ENCODE measurements around the gene SH2D2A.

Gene SH2D2A

DNA sequence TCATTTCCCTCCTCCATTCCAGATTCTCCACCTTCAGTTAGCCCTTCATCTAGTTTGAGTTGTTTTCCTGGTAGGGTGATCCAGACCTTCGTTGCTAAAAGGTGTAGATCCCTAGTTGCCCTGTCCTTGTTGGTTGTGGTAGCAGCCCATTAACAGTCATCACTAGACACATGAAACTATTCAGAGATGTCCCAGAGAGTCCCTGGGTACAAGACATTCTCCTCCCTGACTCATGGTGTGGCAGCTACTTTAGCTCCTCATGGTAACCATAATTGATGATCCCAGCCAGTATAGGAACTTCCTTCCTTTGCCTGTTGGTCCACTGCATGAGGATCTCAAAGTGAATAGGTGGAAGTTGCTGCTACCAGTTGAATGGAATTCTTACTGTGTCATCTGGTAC, 6.0 kb upstream of the SH2D2A start:
- no peak for DNase-seq

DNA sequence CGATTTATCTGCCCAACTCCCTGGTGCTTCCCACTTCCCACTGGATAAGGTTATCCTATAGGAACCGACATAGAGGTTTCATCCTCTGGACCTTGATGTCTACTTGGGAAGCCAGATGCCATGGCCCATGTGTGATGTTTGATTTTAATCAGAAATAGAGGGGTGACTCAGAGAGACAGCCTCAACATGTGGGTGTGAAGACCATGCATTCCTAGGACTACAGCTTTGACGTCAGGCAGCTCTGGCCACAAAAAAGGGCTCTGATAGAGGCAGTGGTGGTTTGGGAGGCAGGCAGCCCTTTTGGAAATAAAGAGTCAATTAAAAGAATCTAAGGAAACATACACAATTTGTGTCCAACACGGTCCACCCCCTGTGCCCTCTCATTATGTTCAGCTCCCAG, 5.2 kb upstream of the SH2D2A start:
- peak; percentile 45 for DNase-seq

DNA sequence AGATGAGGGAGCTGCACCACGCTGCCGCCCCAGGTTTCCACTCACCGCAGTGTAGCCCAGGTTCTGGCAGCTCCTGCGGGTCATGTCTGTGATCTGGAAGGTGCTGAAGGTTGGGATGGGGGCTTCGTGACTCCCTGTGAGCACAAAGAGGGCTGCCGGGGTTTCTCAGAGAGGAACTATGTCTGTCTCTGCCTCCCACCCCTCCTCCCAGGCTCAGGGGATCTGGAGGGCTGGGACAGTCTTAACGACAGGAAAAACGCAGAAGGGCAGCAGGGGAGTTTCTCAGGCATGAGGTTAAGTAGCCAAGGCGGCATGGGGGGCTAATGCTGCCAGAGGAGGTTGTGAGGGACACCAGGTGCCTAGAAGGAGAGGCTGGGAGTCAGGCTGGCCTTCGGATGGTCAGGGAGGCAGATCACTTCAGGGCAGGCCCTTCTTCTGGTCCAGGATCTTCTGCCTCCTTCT, 656 bp downstream of the SH2D2A start:
- DNase-seq: no peak

DNA sequence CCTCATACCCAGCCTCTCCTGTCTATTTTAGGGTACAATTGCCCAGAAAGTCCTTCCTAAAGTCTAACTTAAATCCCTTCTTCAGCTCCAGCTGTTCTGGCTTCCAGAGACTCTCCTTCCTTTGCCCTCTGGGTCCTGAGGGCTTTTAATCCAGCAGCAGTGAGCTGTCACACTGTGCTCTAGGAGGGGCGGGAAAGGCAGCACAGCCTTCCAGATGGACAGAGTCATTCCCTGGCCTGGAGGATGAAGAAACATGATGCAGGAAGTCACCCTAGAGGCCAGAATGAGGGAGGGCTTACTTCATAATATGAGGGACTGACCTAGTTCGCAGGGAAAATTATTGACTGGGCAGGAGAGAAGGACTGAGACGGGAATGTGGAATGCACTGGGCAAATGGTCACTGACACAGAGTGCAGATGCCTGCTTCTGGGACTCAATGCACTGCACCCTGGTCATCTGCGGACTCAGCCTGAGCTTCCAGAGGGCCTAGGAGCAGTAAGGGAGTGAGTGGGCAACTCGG, 1.3 kb downstream of the SH2D2A start:
- DNase-seq: peak; percentile 89

DNA sequence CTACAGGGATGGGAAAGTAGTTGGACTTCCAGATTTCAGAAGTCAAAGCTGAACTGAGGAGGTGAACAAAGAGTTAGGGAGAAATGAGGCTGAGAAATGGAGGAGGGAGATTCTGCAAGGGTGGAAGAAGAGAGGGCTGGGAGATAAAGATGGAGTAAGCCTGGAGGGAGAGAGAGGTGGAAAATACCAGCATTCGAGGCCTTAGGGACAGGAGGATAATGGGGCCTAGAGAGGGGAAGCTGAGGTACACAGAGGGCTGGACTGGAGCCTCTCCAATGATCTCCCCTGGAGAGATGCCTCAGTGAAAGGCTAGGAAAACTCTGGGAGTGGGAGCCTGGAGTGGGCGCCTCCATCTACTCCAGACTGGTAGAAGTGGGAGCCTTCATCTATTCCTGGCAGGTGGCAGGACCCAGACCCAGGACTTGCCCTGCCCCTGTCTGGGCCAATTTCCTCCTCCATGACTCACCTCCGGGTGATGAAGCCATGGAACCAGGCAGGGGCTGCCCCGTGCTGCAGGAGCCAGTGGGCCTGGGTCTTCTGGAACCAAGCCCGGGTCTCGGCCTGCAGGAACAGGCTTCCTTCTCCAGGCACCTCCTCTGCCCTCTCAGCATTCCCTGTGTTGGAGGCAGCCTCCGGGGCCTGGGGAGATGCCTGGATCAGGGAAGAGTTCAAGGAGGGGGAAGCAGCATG, 1.9 kb downstream of the SH2D2A start:
- no peak for DNase-seq

DNA sequence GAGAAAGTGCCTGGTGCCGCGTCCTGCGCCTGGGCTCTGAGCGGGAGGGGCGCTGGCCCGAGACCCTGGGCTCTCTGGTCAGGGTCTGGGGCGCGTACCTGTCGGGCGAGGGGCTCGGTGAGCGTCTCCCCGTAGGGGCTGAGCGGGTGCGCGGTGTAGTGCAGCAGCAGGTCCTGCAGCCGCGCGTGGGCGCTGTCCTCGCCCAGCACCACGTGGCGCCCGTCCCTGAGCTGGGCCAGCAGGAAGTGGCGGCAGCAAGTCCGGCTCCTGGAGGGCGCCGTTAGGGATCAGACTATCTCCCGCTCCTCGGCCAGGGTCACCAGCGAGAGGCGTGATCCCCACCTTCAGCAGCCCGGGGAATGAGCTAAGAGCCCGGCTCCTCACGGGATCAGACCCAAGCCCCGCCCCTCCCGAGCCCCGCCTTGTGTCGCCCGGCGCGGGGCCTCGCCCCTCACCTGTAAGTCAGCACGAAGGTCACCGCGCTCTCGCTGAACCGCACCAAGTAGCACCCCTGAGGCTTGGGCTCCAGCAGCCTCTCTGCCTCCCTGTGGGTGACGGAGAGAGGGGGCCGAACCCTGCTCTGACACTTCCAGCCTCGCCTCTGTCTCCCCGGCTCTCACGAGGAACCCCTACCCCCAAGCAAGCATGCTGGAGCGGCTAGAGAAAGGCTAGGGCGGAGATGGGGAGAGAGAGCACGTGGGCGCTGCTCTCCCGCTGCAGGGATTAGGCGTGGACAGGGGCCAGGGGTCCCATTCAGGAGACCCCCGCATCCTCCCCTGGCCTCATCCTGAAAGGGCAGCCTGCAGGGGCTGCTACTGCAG, 2.7 kb downstream of the SH2D2A start:
- peak; percentile 43 for DNase-seq

DNA sequence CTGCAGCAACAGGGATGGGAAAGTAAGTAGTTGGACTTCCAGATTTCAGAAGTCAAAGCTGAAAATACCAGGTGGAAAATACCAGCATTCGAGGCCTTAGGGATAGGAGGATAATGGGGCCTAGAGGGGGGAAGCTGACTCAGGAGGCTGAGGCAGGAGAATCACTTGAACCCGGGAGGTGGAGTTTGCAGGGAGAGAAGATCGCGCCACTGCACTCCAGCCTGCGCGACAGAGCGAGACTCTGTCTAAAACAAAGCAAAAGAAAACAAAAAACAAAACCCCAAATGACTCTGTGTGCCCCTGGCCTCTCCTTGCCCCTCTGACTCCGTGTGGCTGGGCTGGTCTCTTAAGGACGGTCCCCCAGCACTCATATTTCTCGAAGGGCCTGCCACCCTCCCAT, 3.4 kb downstream of the SH2D2A start:
- DNase-seq: no peak

DNA sequence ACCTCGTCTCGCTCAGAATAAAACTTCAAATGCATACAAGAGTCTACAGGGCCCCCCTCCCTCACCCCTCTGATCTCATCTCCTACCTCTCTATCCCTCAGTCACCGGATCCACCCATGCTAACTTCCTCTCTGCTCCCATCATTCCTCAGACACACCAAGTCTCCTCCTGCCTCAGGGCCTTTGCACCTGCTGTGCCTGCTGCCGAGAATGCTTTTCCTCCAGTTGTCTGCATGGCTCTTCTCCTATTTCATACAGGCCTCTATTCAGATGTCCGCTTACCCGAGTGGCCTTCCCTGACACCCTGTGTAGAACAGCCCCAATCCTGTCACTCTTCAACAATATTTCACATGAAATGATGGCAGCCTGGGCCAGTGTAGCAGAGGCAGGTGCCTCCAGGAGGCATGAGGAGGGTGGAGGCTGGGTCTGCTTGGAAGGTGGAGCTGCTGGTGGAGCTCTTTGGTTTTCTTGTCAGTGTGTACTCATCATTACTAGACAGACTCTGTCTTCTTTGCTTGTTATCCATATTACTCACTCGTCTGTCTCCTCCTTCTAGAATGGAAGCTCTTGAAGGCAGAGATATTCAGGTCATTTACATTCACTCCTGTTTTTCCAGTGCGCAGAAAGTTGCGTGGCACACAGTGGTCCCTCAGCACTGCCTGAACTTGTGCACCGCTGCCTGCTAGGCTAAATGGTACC, 4.2 kb downstream of the SH2D2A start:
- no peak for DNase-seq

DNA sequence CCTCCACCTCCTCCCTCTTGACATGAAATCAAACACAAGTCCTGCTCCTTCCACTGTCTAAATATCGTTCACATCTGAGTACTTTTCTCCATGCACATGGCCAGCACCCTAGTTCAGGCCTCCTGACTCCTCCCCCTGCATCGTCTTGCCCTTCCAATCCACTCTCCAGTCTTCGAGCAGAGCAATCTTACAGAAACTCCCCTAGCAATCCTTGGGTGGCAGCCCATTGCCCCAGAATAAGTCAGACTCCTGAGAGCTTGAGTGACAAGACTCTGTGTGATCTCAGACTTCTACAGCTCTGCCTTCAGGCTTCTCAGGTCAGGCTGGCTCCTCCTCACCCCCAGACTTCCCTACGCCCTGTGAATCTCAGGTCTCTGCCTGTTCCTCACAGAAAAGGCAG, 5.5 kb downstream of the SH2D2A start:
- no peak for DNase-seq

DNA sequence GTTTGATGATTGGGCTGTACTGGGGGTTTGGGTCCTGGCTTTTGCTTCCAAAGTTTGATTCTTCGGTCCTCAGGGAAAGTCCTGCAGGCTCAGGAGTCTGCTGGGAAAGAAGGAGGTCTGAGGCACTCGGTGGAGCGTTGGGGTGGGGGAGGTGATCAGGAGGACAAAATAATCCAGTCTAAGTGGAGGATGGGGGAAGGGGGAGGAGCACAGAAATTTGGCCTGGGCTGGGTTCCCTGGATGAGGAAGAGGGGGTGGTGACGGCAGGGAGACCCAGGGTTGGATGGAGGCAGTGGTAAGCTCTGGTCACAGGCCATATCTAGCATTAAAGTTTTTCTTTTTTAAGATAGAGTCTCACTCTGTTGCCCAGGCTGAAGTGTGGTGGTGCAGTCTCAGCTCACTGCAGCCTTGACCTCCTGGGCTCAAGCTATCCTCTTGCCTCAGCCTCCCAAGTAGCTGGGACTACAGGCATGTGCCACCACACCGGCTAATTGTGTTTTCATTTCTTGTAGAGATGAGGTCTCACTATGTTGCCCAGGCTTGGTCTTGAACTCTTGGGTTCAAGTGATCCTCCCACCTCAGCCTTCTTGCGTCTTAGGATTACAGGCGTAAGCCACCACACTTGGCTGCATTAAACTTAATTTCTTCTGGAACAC, 6.8 kb downstream of the SH2D2A start:
- DNase-seq: no peak

DNA sequence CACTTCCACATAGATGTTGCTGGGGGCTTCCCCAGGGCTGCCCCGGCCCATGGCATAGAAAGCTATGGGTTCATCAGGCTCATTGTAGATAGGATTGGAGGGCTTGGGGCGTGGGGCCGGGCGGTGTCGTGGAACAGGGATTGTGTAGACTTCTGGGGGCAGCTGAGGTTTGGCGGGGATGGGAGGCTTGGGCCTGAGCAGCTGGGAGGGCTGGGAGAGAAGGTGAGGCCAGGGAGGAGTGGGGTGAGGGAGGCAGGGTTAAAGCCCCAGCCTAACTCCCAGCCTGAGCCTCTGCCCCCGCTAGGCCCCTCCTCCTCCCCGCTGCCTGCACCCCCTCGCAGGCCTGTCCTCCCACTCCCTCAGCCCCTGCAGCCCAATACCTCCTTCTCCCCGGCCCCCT, 7.4 kb downstream of the SH2D2A start:
- DNase-seq: no peak

DNA sequence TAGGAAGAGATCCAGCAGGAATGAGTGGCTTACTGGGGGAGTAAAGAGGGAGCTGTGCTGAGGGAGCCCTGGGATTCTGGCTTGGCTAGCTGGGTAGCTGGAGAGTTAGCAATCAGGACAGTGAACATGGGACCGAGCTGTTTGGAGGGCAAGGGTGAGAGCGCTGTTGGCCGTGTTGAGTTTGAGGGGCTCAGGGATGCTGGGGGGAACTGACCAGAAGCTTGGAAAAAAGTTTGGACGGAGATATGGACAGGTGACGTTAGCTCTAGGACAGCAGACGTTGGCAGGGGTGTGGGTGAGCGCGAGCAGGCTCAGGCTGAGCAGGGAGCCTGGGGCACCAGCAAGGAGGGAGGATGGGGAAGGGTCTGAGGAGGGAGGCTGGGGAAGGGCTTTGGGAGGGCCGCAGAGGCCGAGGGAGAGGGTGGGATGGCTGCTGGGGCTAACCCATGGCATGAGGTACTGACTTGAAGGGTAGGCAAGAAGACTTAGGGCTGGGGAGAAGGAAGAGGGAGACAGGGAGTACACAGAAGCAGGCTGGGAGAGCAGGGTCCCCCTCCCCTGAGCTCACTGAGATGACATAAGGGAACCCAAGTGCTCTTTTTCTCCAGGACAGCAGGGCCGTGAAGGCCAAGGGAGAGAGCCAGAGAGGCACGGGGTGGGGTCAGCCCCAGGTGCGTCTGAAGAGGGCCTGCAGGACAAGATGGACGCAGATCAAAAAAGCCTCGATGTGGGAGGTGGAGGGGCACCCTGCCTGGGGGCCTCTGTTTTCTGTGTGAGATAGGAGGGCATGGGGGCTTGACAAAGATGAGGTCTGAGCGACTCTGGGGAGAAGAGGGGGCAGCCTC, 8.2 kb downstream of the SH2D2A start:
- DNase-seq: no peak

DNA sequence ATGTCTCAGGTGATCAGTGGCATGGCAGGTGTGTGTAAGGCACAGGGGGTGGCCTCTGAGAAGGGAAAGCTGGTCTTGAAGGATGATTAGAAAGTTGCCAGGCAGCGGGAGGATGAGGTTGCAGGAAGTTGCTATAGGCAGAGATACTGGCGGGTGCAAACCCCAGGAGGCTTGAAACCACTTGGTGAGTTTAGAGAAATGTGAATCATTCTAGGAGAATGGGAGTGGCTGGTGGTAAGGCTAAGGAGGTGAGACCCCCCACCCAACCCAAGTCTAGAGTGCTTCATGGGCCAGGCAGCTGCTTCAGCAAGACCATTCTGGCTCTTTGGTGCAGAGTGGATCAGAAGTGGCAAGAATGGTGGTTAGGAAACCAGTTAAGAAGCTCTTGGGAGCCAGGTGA, 9.0 kb downstream of the SH2D2A start:
- DNase-seq: no peak

DNA sequence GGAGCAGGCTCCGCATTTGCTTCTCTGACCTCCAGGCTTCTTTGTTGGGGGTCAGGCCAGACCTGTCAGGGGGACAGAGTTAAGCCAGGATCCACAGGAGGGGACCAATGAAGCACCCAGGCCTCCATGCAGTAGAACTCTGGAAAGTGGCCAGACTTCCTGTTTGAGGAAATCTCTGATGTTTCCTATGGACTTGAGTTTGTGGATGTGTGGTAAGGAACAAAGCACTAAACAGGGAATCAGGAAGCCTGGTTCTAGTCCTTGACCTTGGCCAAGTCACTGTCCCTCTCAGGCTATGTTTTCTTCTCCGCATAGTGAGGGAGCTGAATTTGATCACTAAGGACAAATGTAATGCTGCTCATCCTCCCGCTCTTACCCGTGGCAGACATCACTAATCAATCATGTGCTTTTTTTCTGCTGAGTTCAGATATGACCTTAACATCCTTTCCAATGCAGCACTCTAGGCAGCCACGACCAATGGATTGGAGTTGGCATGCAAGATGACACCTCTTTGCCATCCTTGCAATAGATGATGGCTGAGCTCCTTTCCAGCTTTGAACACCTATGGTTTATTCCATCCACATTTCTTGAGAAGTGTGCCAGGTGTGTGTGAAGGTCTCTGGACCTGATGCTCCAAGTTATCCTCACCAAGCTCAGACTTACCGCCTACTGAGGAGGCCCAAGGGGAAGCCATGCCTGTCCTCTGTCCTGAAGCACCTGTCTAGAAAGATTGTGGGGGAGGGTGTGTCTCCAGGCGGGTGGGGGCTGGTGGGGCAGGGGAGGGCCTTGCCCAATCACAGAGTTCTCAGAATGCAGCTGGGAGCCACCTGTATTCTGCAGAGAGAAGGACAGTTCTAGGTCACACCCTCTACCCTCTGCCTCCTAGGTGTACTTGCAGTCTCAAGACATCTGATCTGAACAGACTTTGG, 9.9 kb downstream of the SH2D2A start:
- peak; percentile 18 for DNase-seq

DNA sequence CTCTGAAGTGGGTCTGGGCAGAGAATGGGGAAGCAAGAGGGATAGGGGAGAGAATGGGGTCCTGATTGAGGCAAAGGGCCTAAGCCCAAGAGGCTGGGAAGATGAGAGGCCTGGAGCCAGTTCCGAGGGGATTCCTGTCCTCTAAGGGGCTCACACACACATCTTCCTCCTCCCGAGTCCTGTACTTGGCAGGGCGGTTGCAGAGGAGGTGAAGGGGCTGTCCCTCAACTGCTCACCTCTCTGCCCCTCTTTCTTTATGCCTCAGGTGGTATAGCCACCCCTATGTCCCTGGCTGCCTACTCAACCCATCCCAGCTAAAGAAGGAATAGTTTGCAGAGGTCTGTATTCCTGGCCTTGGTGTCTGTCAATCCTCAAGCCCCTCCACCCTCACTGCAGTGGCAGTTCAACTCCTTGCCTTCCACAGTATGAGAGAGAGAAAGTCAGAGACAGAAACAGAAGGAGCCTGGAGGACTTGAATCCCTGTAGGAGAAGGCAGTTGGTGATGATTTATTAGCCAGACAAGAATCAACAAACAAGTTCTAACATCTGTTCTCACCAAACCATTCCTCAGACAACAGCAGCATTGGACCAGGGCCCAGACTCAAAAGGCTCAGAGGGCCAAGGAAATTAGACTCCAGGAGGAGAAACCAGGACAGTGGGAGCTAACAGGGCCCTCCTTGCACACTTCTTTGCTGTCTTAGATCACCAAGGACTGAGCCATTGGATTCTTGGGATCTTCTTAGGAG, 10.7 kb downstream of the SH2D2A start:
- DNase-seq: peak; percentile 89

DNA sequence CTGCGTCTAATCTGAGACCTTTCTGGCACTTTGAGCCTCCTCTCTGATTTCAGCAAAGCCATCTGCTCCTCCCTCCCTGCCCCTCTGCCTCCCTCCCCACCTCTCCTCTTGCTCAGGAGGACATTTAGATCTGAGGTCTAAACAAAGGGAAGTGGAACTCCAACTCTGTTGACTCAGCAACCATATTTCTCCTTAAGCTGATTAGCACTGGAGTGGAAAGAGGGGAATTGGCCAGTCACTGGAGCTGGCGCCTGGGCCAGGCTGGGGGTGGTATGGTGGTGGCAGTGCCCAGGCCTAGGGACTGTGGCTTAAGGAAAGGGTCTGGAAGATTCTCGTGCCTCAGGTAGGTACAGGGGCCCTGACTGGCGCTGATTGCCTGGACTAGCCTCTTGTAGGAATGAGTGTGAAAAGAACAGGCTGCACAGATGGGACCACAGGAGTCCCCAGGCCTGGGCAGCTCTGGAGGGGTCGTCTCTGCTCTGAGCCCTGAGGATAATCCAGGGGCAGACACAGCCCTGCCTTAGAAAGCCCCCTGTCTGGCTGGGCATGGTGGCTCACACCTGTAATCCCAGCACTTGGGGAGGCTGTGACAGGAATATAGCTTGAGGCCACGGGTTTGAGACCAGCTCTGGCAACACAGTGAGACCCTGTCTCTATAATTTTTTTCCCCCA, 11.9 kb downstream of the SH2D2A start:
- no peak for DNase-seq

DNA sequence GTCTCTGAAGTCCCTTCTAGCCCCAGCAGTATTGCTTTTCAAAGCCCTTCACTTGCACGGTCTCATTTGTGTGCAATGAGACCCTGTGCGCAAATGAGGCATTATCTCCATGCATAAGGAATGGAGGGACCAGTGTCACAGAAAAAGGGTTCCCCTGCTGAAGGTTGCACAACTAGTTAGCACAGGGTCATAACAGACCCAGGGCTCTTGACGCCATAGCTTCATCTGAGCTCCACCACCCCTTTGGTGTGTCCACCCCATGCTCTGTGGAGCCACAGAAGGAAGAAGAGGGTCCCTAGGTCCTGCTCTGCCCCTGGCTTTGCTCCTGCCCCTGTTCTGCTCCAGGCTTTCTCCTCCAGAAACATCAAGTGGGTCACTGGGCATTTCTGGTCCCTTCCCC, 12.6 kb downstream of the SH2D2A start:
- no peak for DNase-seq

DNA sequence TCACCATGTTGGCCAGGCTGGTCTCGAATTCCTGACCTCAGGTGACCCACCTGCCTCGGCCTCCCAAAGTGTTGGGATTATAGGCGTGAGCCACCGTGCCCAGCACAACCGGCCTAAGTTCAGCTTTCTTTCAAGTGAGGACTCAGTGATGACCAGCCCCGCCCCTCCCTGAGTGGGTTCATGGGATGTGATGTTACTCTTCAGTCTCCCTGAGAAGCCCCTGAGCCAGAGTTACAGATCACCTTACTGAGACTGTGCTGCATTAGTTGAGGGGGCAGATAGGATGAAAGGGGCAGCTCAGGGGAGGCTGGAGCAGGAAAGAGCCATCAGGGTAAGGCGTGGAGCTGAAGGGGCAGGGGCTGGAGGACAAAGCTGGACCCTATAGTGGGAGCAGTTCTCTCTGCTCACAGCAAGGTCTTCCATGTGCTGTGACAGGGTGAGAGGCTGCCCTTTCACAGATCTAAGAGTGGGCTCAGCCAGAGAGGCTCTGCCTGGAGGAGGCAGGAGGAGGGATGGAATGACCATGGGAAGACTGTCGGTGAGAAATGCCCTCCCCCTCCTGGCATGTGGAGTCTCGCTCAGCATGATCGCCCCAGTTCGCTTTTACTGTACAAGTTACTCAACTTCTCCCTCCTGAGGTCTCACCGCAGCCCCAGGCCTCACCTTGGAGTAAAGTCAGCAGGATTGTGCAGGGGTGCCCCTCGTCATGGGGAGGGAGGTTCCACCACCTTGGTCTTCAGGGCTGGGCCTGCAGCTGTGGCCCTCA, 13.4 kb downstream of the SH2D2A start:
- no peak for DNase-seq

DNA sequence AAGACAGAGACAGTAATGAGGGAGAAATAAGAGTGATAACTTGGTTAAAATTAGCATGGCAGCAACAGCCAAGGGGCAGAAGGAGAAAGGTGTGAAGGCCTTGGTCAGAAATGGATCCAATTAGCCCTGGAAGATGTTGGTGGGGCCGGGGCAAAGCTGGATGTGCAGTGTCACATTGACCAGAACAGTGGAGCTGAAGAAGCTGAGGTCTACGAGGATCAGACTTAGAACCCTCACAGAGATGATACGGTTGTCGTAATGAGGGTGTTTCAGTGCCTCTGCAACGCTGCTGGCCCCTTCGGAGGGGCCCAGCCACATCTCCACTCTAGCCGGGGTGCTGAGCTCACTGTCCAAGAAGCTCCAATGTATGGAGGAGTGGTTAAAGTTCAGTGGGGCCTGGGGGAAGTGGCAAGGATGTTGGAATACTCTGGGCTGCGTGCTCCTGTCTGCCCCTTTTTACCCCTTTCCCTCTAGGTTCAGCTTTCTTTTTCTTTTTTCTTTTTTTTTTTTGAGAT, 14.2 kb downstream of the SH2D2A start:
- no peak for DNase-seq

Measured in HCEC 1CT (cell line).